ENCODE data around the gene SLC25A25.
A peak's percentile ranks its signal among the peaks of the same experiment; 100 is the strongest.

The SLC25A25 gene

GRCh38 chr9:128117613-128118471, 49.8 kb downstream of the SLC25A25 start:
- no peak overlapping the region for H2BK15ac ChIP-seq (ENCODE audit: low read length)
- no CpG with 5 or more reads among the region's 27 CpGs for WGBS, 2 donors (ENCODE audit: extremely low coverage in 2 of 2, insufficient read length in 2 of 2, insufficient replicate concordance in 1 of 2)
- H2BK120ac ChIP-seq (ENCODE audit: low read depth, low read length) = no peak overlapping the region
- peak overlapping the region; percentile 95 for H2AFZ ChIP-seq (ENCODE audit: low read length)
- peaks cover 17 to 24% of the 10 kb centered on the region in 2 donors for H3K36me3 ChIP-seq (replicated peaks in 1 of 2; ENCODE audit: control insufficient read depth in 2 of 2, insufficient read depth in 2 of 2, low read length in 2 of 2)
- no peak overlapping the region for H3K14ac ChIP-seq (ENCODE audit: low read length)
- no peak overlapping the region for H4K91ac ChIP-seq (ENCODE audit: low read depth, low read length, poor library complexity)
- H3K27me3 ChIP-seq (ENCODE audit: control insufficient read depth in 3 of 3, insufficient read depth in 3 of 3, low read depth in 1 of 3, low read length in 3 of 3) = no peaks in the 10 kb centered on the region
- DNase-seq (ENCODE audit: low spot score) = peak; percentile 94
- H3K79me1 ChIP-seq (ENCODE audit: low read depth, low read length) = peaks cover 2% of the 10 kb centered on the region
- H3K4me1 ChIP-seq (ENCODE audit: control insufficient read depth in 2 of 2, insufficient read depth in 1 of 2, low read depth in 1 of 2, low read length in 2 of 2) = peaks cover 4 to 7% of the 10 kb centered on the region in 2 donors
- peak overlapping the region in 1 of 2 donors; percentile 35 for H3K4me3 ChIP-seq (ENCODE audit: low read length in 2 of 2)
- H3K18ac ChIP-seq (ENCODE audit: low read length) = peak overlapping the region; percentile 58
- H4K8ac ChIP-seq (ENCODE audit: low read depth, low read length) = no peak overlapping the region
- no peak overlapping the region for H3K27ac ChIP-seq (replicated peaks; ENCODE audit: low read length)
- H3K4ac ChIP-seq (ENCODE audit: low read length) = no peak overlapping the region
- H2BK12ac ChIP-seq (ENCODE audit: low read length) = no peak overlapping the region
- H3K23ac ChIP-seq (ENCODE audit: low read depth, low read length, poor library complexity) = peak overlapping the region; percentile 6
- no peak overlapping the region for H2AK5ac ChIP-seq (ENCODE audit: low read depth, low read length)
- H3K4me2 ChIP-seq (ENCODE audit: insufficient read depth, low read length, poor library complexity, severe bottlenecking) = no peak overlapping the region
- H3K9me3 ChIP-seq (replicated peaks in 1 of 2; ENCODE audit: control insufficient read depth in 2 of 2, insufficient read depth in 1 of 2, low read depth in 1 of 2, low read length in 2 of 2) = no peaks in the 10 kb centered on the region
- H3K9ac ChIP-seq (ENCODE audit: low read depth, low read length, poor library complexity) = no peak overlapping the region
- no peak overlapping the region for H2BK5ac ChIP-seq (ENCODE audit: low read length)

- no peak overlapping the region for H2AK5ac ChIP-seq (ENCODE audit: low read depth, low read length)
- peak overlapping the region; percentile 4 for H3K23ac ChIP-seq (ENCODE audit: low read depth, low read length, poor library complexity)
- no peak overlapping the region for H3K14ac ChIP-seq (ENCODE audit: low read length)
- no peak overlapping the region for H4K91ac ChIP-seq (ENCODE audit: low read depth, low read length, poor library complexity)
- H3K27me3 ChIP-seq (ENCODE audit: control insufficient read depth in 3 of 3, insufficient read depth in 3 of 3, low read depth in 1 of 3, low read length in 3 of 3) = no peaks in the 10 kb centered on the region
- H2BK12ac ChIP-seq (ENCODE audit: low read length) = no peak overlapping the region
- no peak overlapping the region for H3K4me3 ChIP-seq (ENCODE audit: low read length in 2 of 2)
- no peak overlapping the region for H3K27ac ChIP-seq (replicated peaks; ENCODE audit: low read length)
- H3K79me1 ChIP-seq (ENCODE audit: low read depth, low read length) = peaks cover 2% of the 10 kb centered on the region
- no peak overlapping the region for H3K18ac ChIP-seq (ENCODE audit: low read length)
- peak overlapping the region; percentile 65 for H3K9ac ChIP-seq (ENCODE audit: low read depth, low read length, poor library complexity)
- H4K8ac ChIP-seq (ENCODE audit: low read depth, low read length) = no peak overlapping the region
- peak overlapping the region; percentile 95 for H2AFZ ChIP-seq (ENCODE audit: low read length)
- no peak overlapping the region for H3K4ac ChIP-seq (ENCODE audit: low read length)
- H3K9me3 ChIP-seq (replicated peaks in 1 of 2; ENCODE audit: control insufficient read depth in 2 of 2, insufficient read depth in 1 of 2, low read depth in 1 of 2, low read length in 2 of 2) = no peaks in the 10 kb centered on the region
- no peak overlapping the region for H2BK5ac ChIP-seq (ENCODE audit: low read length)
- H2BK120ac ChIP-seq (ENCODE audit: low read depth, low read length) = no peak overlapping the region
- peaks cover 15 to 30% of the 10 kb centered on the region in 2 donors for H3K36me3 ChIP-seq (replicated peaks in 1 of 2; ENCODE audit: control insufficient read depth in 2 of 2, insufficient read depth in 2 of 2, low read length in 2 of 2)
- no peak for DNase-seq (ENCODE audit: low spot score)
- no peak overlapping the region for H2BK15ac ChIP-seq (ENCODE audit: low read length)
- H3K4me1 ChIP-seq (ENCODE audit: control insufficient read depth in 2 of 2, insufficient read depth in 1 of 2, low read depth in 1 of 2, low read length in 2 of 2) = peaks cover 4 to 7% of the 10 kb centered on the region in 2 donors
- WGBS, 2 donors (ENCODE audit: extremely low coverage in 2 of 2, insufficient read length in 2 of 2, insufficient replicate concordance in 1 of 2) = no CpG with 5 or more reads among the region's 3 CpGs
- no peak overlapping the region for H3K4me2 ChIP-seq (ENCODE audit: insufficient read depth, low read length, poor library complexity, severe bottlenecking)
Measured at GRCh38 chr9:128118472-128118857, 50.4 kb downstream of the SLC25A25 start.

GRCh38 chr9:128118971-128119665, 51.1 kb downstream of the SLC25A25 start:
- H3K9me3 ChIP-seq (replicated peaks in 1 of 2; ENCODE audit: control insufficient read depth in 2 of 2, insufficient read depth in 1 of 2, low read depth in 1 of 2, low read length in 2 of 2) = no peaks in the 10 kb centered on the region
- peaks cover 2% of the 10 kb centered on the region for H3K79me1 ChIP-seq (ENCODE audit: low read depth, low read length)
- no peak for DNase-seq (ENCODE audit: low spot score)
- H3K9ac ChIP-seq (ENCODE audit: low read depth, low read length, poor library complexity) = no peak overlapping the region
- H2BK12ac ChIP-seq (ENCODE audit: low read length) = no peak overlapping the region
- no peak overlapping the region for H3K14ac ChIP-seq (ENCODE audit: low read length)
- H3K4me3 ChIP-seq (ENCODE audit: low read length in 2 of 2) = no peak overlapping the region
- no peak overlapping the region for H4K8ac ChIP-seq (ENCODE audit: low read depth, low read length)
- H3K23ac ChIP-seq (ENCODE audit: low read depth, low read length, poor library complexity) = peak overlapping the region; percentile 65
- no peak overlapping the region for H4K91ac ChIP-seq (ENCODE audit: low read depth, low read length, poor library complexity)
- peaks cover 18 to 34% of the 10 kb centered on the region in 2 donors for H3K36me3 ChIP-seq (replicated peaks in 1 of 2; ENCODE audit: control insufficient read depth in 2 of 2, insufficient read depth in 2 of 2, low read length in 2 of 2)
- no peak overlapping the region for H3K27ac ChIP-seq (replicated peaks; ENCODE audit: low read length)
- H2BK15ac ChIP-seq (ENCODE audit: low read length) = peak overlapping the region; percentile 9
- no peak overlapping the region for H2BK120ac ChIP-seq (ENCODE audit: low read depth, low read length)
- H2AFZ ChIP-seq (ENCODE audit: low read length) = no peak overlapping the region
- no peak overlapping the region for H3K4ac ChIP-seq (ENCODE audit: low read length)
- no peak overlapping the region for H2BK5ac ChIP-seq (ENCODE audit: low read length)
- no peak overlapping the region for H2AK5ac ChIP-seq (ENCODE audit: low read depth, low read length)
- peaks cover 4 to 7% of the 10 kb centered on the region in 2 donors for H3K4me1 ChIP-seq (ENCODE audit: control insufficient read depth in 2 of 2, insufficient read depth in 1 of 2, low read depth in 1 of 2, low read length in 2 of 2)
- H3K18ac ChIP-seq (ENCODE audit: low read length) = no peak overlapping the region
- H3K27me3 ChIP-seq (ENCODE audit: control insufficient read depth in 3 of 3, insufficient read depth in 3 of 3, low read depth in 1 of 3, low read length in 3 of 3) = no peaks in the 10 kb centered on the region
- no peak overlapping the region for H3K4me2 ChIP-seq (ENCODE audit: insufficient read depth, low read length, poor library complexity, severe bottlenecking)
- no CpG with 5 or more reads among the region's 15 CpGs for WGBS, 2 donors (ENCODE audit: extremely low coverage in 2 of 2, insufficient read length in 2 of 2, insufficient replicate concordance in 1 of 2)

All from neuronal stem cell (in vitro differentiated cells).